ENCODE measurements around the gene ELOB.
A peak's percentile ranks its signal among the peaks of the same experiment; 100 is the strongest.

ELOB gene

GRCh38 chr16:2777231-2777902 is at the start of gene ELOB:
TSS of gene ELOB (minus strand) at chr16:2777280. CDS start at chr16:2777239, 41 bp downstream.
- DNase-seq, result peak; percentile 80

GRCh38 chr16:2825906-2826305 is 48.8 kb upstream of the ELOB start:
- no peak for DNase-seq

- DNase-seq, result no peak
Measured at GRCh38 chr16:2825049-2825742, 48.1 kb upstream of the ELOB start.

GRCh38 chr16:2824626-2825025 is 47.5 kb upstream of the ELOB start:
- no peak for DNase-seq

- DNase-seq, result no peak
Measured at GRCh38 chr16:2822496-2822895, 45.4 kb upstream of the ELOB start.

- no peak for DNase-seq
Measured at GRCh38 chr16:2822158-2822495, 45.0 kb upstream of the ELOB start.

- DNase-seq, result no peak
Measured at GRCh38 chr16:2821487-2822157, 44.5 kb upstream of the ELOB start.

- DNase-seq, result no peak
Measured at GRCh38 chr16:2820836-2821486, 43.9 kb upstream of the ELOB start.

GRCh38 chr16:2819939-2820835 is 43.1 kb upstream of the ELOB start:
- no peak for DNase-seq

GRCh38 chr16:2819179-2819938 is 42.3 kb upstream of the ELOB start:
- no peak for DNase-seq

GRCh38 chr16:2818272-2818876 is 41.3 kb upstream of the ELOB start:
- DNase-seq, result no peak

- no peak for DNase-seq
Measured at GRCh38 chr16:2817340-2818271, 40.5 kb upstream of the ELOB start.

- no peak for DNase-seq
Measured at GRCh38 chr16:2816751-2817339, 39.8 kb upstream of the ELOB start, which contains the start of gene PRSS21. TSS of gene PRSS21 (plus strand) at chr16:2817237. CDS start at chr16:2817269, 32 bp downstream.

- no peak for DNase-seq
Measured at GRCh38 chr16:2815299-2815771, 38.3 kb upstream of the ELOB start.

GRCh38 chr16:2814551-2815298 is 37.6 kb upstream of the ELOB start:
- DNase-seq, result no peak

- no peak for DNase-seq
Measured at GRCh38 chr16:2813771-2814221, 36.7 kb upstream of the ELOB start.

GRCh38 chr16:2811703-2812471 is 34.8 kb upstream of the ELOB start:
- no peak for DNase-seq

GRCh38 chr16:2810651-2811050 is 33.6 kb upstream of the ELOB start:
- no peak for DNase-seq

Data from EL (cell line).